Stimulated activated CD4-positive, alpha-beta T cell treated with anti-CD3 and anti-CD28 coated beads, Interleukin-1b, Interleukin-23, amount 100 ng/mL, for 48 hours (primary cell): Measurements from ENCODE around the gene RNF157.
A peak's percentile ranks its signal among the peaks of the same experiment; 100 is the strongest.

ENCODE experiments used
- DNase-seq: peaks from one replicate; pipeline ENCODE4 v3.0.0-alpha.2; 2020

RNF157 gene

DNA sequence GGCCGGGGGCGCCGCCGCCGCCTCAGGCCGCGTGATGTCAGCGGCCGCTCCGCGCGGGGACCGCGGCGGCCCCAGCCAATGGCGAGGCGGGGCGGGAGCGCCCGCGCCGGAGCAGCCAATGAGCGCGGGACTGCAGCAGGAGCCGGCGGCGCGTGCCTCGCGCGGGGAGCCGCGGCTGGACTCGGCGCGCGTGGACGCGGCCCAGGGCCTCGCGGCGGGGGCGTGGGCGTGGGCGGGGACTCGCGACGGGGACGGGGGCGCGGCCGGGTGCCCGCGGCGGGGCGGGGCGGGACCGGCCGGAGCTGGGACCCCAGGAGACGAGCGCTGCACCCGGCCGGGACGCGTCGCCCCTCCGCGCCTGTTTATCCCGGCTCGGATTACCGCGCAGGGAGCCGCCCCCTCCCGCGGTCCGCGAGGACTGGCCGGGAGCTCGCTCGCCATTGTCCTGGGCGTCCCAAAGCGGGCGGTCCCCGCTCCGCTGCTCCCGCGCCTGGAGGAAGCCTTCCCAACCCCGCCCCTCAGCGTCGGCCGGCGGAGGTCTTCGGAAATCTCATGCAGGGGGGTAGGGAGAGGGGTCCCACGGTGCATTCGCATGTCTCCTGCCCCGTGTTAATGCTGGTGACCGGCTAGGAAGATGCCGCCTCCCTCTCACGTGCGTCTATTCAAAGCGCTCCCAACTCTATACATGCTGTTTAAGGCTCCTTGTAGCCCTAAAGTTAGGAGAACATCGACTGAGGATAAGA is at the start of gene RNF157:
Gene RNF157 (minus strand): TSS at position 33 of the 743 bp plus-strand sequence. CDS start 253 bp downstream, outside the sequence.
- DNase-seq, result peak; percentile 53

DNA sequence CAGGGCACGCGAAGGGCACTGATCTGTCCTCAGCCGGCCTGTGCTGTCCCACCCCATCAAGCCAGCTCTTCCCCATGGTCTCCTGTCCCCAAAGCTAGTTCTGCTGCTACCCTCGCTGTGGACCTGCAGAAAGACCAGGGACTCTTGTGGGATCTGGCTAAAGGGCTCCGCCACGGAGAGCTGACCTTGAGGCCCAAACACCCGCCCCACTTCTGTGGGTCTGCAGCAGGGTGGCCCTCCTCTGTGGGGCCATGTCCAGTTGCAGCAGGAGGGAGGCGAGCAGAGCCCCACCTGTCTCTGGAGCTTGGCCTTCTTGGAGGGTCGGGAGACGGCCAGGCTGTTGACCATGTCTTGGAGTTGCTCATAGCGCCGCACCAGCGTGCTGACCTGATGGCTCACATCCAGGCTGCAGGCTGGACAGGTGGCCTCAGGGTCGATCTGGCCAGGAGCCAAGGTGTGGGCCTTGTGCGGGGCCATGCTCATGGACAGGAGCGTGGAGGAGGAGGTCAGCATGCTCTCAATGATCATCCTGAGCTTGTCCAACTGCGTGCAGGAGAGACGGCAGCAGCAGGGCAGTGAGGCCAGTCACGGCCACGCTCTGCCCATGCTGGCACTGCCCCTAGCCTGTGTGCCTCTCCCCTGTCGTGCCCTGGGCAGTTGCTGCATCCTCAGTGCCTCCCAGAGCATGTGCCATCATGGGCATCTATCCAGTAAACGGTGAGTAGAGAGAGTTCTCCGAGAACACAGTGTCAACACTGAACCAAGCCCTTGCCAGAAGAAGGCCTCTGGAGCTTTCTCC is 41.5 kb upstream of the RNF157 start:
- DNase-seq, result no peak

DNA sequence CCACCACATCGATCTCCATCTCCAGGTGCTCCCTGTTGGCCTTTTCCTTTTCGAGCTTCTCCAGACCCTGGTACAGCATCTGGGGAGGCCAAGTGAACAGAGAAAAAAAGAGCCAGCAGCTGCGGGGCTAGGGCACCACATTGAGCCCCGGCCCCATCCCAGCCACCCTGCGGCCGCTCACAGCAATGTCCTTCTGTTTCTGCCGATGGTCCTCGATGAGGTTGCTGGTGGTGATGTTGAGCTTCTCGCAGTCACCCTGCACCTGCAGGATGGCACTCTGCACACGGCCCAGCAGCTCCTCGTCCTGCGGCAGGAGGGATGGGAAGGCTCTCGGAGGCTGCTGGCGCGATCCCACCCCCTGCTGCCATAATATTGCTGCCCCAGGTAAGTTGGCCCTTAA is 40.4 kb upstream of the RNF157 start:
- no peak for DNase-seq

DNA sequence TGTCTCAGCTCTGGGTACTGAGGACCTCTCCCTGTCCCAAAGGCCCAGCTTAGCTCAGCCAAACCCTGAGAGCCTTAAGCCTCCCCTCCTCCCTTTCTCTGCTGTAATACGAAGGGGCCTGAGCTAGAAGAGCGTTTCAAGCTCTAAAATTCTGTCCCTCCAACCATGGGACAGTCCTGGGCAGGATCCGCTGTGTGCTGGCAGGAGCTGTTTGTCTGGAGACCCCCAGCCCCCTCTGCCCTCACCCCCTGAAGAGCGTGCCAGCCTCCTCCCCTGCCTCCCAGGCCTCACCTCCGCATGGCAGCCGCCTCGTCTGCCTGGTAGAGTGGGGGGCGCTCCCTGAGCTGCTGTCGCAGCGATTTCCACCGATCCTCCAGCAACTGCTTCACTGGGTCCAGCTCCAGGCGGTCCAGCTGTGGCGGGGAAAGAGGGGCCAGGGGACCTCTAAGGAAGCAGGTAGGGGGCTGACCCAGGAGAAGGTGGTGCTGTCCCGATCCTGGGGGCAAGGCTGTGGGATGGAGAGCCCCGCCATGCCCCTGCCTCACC is 39.5 kb upstream of the RNF157 start:
- DNase-seq, result no peak

DNA sequence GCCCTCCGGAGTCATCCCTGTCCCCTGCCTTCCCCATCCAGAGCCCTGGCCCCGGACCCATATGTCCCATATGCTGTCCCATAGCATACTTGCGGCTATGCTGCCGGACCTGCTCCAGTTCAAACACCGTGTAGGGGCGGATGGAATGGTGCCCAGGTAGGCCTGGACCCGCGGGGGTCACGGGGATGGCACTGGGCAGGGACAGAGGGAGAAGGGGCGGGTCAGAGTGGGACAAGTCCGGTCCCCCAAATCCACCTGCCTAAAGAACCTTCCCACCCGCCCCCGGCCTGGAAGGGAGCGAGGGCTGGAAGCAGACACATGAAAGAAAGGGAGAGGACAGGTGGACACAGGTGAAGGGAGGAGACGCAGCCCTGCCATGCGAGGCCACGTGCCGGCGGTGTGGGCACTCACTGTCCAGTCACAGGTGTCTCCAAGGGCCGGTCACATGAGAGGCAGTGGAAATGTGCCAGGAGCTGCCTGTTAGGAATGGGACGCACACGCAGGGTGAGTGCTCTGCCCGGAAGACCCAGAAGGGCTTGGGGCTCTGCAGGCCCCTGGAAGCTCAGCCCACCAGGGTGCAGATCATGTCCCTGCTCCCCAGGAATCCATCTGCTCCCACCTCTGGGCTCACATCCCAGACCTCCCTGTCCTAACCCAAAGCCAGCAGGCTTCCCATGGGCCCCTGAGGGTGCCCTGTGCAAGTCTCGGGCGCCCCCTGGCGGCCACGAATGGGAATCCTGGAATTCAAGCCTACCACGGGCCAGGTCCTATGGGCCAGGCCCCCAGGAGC is 38.9 kb upstream of the RNF157 start:
- peak; percentile 84 for DNase-seq

DNA sequence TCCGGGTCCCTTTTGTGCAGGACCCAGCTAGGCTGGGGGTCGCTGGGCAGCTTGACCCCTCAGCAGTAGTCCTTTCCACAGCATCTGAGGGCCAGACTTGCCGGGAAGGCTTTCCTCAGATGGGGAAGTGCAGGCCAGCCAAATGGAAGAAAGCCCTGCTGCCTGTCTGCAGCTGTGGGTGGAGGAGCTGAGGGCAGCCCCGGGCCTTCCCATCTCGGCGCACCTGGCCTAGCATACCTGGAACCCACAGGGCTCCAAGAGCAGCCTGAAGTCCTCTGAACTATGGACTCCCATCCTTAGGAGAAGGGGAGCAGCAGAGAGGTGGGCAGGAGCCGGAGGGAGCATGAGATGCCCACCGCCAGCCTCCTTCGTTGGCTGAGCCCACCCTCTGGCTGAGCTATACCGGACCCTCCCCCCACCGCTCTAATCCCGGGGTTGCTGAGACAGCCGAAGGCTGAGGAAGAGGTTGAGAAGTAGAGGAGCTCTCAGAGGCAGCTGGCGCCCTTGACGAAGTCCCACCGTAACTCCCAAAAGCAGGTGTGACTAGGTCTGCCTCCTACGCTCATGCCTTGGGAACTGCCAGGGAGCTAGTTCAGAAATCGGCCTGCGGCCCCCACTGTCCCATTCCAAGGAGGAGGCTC is 38.1 kb upstream of the RNF157 start:
- DNase-seq, result no peak

DNA sequence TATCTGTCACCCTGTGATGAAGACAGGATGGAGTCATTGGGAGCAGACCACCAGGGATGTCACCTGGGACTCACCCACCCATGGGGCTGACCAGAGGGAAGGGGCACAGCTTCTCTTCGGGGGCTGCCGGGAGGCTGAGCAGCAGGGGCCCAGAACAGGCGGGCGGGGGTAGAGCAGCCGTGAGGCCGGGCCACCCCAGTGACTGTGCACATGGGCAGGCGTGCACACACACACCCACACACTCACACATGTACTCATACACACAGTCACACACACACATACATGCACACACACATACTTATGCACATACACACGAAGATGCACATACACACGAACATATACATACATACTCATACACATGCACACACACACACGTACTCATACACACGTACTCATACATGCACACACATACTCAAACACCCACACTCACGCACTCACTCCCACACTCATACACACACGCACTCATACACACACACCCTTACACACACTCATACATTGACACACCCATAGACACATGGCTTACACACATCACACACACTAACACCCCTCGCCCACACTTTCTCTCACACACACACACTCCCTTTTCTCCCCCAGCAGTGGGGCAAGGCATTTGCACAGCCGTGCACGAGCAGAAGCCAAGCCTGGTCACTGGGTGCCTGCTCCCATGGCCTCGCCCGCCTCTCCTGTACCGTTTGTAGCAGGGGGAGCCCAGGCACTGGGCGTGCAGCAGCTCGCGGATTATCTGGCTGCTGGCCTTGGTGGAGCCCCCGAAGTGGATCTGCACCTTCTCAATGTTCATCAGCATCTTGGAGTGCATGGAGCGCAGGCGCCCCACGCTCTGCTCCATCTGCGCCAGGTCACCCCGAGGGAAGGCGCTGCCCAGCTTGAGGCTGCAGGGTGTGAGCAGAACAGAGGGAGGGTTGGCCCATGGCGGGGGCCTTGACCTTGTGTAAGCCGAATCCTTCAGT is 37.3 kb upstream of the RNF157 start:
- DNase-seq, result no peak

DNA sequence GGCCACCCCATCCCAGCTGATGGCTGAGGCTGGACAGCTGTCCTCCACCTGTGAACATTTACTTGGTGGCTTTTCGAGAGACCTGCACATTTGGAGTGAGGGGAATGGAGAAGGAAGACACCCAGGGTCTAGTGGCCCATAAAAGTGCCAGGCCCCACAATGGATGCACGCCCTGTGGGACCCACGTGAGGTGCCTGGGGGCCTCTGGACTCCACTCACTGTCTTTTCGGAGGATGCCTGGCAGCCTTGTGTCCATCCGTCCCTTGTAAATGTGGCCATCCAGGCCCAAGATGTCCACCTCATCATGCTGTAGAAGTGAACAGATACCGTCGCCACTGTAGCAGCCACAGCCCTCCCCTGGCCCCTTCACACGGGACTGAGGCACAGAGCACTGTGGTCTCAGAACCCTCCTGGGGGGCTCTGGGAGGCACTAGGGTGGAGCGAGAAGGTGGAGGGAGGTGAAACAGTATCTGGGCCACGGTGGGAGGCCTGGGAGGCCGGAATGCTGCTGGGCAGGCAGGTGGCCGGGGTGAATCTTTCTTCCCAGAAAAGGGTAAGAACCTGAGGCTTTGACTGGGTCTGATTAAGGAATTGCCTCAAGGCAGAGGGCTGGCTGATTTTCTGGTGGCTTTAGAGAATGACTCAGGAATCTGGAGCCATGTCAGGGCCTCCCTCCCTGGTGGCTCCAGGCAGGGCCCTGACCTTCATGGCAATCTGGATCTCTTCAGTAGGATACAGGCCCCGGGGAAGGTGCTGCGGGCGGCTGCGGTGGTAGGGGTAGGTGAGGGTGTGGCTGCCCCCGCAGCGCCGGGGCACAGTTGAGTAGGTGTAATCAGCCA is 36.4 kb upstream of the RNF157 start:
- DNase-seq, result no peak

DNA sequence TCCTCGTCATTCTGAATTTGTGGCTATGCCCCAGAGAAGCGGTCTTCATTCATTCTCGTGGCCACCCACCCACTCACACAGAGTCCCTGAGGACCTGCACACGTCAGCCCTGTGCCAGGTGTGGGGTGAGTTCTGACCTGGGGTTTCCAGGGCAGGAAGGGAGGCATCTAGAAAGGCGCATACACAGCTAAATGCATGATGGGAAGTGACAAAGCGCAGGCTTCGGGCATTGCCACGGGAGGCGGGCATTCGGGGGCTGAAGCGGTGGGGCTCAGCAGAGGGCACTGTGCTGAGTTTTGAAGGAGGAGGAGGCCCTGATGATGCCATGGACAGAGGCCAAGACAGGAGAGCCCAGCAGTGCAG is 35.8 kb upstream of the RNF157 start:
- DNase-seq, result no peak

DNA sequence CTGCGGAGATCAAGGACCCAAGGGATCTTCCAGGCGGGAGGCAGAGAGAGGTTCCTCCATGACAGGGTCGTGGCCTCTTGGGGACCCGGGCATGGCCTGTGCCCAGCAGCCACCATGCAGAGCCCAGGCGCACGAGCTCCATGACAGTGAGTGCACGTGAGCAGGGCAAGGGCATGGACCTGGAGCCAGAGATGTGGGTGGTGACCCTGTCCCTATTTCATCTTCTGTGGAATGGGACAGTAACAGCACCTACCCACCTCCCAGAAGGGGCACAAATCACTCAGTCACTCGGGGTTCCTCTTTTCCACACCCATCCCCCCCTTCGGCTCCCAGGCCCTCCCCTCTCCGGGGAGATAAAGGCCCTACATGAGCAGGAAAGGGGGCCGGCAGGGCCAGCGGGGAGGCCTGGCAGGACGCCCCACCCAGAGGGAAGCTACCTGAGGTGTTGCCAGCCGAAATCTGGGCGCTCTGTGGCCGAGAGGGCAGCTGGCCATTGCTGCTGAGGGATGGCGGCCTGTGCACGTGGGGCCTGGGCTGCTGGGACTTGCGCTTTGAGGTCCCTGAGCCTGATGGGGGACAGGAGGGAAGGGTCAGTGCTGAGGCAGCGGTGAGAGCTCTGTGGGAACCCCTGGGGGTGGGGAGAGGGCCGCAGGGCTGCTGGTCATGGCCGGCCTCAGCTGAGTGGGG is 35.2 kb upstream of the RNF157 start:
- DNase-seq, result no peak

DNA sequence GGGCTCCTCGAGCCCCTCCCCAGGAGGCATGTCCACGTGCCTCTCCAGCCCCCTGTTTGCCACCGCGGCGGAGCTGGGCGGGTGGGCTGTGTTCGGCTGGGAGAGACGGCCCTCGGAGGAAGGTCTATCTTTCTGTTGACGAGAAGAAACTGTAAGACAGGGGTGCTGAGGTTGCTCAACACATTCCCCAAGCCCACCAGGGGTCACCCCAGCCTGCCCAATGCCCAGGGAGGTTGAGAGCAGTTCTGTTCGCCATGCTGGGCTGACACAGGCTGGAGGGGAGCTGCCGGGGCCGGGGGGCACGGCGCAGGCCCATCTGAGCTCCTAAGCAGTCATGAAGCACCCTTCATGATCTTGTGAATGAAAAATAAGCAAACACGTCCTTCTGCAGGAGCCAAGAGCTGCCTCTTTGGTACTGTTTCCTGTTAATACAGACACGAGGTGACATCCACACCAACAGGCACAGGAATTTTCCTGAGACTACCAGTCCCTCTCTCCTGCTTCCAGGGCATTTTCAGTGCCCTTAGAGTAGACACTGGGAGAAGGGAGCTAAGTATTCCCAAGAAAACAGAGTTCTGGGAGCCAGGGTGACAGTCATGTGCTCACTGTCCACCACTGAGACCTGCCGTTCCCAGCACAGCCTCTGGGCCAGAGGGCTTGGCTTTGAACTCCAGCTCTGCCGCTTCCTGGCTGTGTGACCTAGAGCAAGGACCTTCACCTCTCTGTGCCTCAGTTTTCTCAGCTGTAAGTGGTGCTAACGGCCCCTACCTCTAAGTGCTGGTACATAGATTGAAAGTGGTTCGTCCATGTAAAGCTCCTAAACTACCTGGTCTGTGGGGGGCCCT is 34.0 kb upstream of the RNF157 start:
- no peak for DNase-seq

DNA sequence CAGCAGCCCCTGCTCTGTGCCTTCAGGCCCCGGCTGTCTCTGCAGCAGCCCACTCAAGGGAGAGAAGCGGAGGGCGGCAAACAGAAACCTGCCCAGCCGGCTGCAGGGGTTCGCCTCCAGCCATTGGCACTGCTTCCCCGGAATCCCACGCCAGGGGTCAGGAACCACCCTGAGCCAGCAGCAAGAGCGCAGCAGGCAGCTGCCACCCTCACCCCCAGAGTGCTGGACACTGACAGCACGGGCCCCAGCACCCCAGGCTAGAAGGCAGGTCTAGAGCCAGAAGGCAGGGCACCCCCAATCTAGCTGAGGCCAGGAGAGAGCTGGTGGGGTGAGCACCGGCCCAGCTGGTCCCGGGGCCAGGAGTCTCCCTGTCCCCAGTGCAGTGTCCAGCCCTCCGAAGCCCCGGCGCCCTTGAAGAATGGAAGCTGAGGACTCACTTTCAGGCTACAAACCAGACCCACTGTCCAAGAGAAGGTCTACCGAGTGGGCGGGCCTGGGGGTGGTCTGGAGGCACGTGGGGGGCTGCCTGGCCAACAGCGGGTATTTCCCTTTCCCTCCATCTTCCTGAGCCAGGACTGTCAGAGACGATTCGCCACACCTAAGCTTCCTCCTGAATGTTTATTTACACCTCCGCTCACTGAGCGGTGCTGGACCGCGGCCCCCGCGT is 33.3 kb upstream of the RNF157 start:
- no peak for DNase-seq

DNA sequence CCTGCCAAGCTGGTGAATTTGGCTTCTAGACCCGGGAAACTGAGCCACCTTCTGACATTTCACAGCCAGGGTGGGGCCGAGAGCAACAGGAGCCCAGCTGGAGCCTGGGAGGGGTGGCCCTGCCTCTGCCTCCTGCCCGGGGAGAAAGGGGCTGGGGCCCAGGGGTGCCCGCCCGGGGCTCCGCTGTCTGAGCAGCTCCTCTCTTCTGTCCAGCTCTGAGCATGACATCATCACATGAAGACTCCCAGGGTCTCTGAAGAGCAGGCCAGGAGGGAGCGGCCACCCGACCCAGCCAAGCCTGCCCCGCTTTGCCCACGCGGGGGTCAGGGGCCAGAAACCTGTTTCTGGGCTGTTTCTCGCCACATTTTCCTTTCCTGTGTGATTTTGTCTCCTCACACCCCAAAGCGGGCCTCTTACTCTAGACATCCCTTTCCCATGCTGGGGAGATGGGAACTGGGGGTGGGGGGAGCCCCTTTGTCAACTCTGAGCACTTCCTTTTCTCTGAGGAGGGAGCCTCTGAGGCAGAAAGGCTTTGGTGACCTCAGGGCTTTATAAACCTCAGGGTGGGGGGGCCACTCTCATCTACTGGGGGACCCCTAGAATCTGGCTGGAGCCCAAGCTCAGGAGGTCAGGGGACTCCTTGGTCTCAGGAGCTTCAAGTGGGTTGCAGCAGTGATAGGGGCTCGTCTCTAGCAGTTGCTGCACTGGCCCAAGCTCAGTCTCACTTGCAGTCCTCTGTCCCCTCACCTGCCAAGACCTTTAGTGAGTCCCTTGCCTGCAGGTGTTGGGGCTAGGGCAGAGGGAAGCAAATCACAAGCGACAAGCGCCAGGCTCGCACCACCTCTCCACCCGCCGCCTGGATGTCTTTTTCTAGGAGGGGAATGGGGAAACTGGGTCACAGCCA is 32.5 kb upstream of the RNF157 start:
- peak; percentile 83 for DNase-seq

DNA sequence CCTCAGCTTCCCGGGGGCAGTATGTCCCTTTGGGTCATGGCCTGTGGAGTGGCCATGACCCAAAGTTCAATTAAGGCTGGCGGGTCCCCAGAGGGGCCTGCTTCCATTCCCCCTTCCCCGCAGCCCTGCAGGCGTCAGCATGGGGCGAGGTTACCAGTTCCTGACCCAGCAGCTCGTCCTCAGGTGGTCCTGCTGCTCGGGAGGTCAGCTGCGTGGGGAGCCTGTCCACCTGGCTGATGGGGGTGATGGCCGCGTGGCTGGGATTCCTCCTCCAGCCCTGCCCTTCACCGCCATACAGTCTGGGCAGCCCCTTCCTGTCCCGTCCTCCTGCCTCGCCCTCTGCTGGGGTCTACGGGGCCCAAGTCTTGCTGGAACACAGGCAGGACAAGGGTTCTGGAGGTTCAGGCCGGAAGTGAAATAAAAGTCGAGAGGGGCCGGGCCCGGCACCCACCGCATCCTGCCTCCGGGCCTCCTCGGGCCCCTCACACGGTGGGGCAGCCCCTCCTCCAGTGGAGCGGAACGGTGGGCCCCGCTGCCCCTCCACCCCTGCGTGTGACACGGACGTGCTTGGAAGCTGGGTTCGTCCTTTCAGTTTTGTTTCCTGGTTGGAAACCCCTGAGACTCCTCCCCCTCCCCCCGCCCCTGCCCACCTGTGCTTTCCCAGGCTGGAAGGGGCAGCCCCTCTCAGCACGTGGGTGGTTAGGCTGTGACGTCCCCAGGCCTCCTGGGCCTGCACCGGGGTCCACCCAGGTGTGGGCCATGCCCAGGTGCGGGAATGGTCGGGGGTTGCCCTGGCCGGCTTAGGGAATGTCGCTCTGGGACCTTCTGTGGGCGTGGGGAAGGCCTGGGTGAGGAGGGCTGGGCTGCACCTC is 31.6 kb upstream of the RNF157 start:
- peak; percentile 92 for DNase-seq

DNA sequence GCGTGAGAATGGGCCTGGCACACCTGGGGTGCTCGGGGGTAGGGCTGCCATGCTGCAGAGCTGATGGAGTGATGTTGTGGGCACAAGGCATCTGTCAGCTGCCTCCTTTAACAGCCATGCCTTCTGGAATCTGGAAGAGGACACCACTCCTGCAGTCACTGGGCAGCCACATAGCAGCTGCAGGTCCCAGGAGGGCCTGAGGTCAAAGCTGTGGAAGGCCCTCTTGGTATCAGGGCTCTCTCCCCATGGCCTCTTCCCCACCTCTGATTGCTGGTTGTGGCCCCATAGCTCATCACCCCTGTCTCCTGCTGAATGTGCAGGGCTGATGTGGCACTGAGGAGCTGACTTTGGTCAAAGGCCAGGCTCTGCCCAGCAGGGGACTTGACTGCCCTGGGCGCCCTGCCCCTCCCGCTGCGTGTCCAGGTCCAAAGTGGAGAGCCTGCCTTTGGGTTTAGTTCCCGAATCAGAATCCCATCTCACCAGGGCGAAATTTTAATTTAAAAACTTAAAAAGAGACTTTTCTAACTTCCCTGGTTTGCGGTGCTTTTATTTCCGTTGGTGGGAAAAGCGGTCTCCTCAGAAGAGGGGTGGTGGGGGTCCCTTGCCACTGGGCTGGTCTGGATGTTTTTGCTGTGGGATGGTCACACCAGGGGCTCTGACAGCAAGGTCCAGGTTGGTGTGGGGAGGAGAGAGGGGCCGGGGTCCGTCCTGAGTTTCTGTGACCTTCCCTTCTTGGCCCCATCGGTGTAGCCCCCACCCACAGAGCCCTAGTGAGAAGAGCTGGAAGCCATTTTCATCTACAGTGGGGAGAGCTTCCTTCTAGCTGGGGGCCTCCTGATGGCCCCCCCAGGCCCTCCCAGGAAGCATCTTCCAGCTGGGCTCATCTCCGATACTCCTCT is 30.7 kb upstream of the RNF157 start:
- peak; percentile 47 for DNase-seq
